Stimulated activated CD8-positive, alpha-beta memory T cell treated with anti-CD3 and anti-CD28 coated beads, Interleukin-2, amount 100 ng/mL, for 1 hour (primary cell): ENCODE data around the gene C6orf58.
"Not testable (repeated sequence)": the region's sequence is repeated elsewhere in the genome, so short reads cannot be mapped to it uniquely, and the experiment has no call there.

Source experiments
- DNase-seq, 2 donors: peaks; one replicate each; pipeline ENCODE4 v3.0.0-alpha.2; 2020; ENCODE audit warnings: low read depth in 2 of 2

C6orf58 gene

DNA sequence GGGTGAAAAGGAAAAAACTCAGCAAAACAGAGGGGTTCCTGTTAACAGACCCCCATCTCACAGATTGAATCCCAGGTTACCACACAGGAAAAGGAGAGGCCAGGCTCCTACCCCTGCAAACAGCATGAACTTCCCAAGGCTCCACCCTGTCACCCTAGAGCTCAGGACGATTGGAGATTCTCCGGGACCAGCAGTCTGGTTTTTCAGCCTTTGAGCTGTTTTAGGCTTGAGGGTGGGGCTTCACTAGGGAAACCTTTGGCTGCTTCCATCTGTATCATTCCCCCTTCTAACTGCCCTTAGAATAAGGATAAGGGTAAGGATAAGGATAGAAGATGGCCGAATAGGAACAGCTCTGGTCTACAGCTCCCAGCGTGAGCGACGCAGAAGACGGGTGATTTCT is 16.0 kb downstream of the C6orf58 start:
- DNase-seq: no peak

DNA sequence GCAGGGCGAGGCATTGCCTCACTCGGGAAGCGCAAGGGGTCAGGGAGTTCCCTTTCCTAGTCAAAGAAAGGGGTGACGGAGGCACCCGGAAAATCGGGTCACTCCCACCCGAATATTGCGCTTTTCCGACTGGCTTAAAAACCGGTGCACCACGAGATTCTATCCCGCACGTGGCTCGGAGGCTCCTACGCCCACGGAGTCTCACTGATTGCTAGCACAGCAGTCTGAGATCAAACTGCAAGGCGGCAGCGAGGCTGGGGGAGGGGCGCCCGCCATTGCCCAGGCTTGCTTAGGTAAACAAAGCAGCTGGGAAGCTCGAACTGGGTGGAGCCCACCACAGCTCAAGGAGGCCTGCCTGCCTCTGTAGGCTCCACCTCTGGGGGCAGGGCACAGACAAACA is 16.5 kb downstream of the C6orf58 start:
- not testable (repeated sequence) for DNase-seq

DNA sequence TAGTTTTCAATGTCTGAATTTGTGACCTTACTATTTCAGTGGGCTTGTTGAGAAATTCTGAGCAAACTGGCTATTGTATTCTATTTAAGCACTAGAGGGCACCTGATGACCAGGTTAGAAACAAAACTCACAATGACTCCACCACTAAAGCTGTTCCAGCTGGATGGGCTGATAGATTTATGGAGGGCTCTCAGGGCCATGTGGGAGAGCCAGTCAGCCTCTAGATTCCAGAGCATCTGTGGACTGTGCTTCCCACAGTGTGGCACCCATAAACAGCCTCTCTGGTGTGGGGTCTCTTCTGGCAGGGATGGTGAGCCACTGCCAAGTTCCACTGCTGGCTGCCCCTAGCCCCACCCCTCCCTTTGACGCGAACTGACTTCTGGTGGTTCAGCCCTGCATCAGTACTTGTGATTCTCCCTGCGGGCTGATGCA is 29.2 kb downstream of the C6orf58 start:
- DNase-seq: no peak

DNA sequence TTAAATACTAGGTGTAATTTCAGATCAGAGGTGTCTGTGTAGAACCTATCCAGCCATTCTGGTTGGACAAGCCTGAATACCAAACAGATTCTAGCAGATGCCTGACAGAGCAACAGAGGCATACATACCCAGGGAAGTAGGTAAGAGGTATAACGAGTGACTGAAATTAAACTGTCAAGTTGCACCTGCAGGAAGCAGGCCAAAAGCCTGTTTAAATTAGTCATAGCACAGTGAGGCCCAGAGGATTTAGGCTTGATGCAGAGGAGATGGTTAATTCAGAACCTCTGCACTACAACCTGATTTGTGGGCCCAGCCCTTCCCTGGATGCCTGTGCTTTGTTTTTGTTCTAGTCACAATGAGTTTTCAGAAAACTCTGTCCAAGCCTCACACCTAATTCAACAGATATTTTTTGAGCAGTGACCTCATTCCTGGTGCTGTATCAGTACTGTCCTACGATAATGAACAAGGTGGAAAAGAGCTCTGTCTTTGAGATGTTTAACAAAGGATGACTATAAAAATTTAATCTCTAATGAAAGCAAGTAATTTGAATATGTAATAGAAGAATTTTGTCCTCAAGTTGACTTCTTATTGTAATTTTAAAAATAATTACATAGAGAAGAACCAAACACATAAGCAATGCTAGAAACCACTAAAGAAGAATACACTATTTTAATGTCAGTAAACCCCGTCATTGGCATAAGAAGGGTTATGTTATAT is 31.7 kb downstream of the C6orf58 start:
- DNase-seq: no peak

DNA sequence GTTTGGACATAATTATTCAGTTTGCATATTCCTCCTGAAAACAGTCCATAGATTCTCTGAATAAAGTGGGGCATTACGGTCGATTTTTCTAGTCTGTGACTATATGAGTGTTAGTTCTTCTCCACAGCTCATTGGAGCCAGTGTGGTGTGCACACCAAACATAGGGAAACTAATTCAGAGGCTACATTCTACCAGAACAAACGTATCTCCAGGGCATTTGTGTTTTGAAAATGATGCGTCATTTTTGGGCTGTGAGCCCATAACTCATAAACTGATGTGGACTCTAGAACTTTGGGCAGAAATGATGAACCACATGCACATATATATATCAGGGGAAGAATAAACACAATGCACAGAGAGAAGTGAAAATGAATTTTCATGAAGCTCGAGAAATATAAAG is 41.8 kb downstream of the C6orf58 start:
- DNase-seq: no peak

DNA sequence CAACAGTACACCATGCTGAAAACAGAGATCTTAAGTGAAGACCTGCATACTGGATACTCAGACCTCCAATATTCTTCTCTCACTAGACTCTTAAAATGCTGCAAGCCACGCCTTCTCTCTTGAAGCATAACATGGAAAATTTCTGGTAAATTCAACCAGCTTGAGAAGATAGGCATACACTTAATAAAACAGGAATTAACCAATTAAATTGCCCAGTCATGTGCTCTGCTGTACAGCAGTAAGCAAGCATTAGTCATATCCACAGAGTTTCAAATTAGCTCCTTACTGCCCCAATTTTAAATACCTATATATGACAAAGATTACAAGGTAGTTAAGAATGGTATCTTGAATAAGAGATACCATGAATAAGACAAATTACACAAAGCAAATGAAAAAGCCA is 53.8 kb downstream of the C6orf58 start:
- no peak for DNase-seq

DNA sequence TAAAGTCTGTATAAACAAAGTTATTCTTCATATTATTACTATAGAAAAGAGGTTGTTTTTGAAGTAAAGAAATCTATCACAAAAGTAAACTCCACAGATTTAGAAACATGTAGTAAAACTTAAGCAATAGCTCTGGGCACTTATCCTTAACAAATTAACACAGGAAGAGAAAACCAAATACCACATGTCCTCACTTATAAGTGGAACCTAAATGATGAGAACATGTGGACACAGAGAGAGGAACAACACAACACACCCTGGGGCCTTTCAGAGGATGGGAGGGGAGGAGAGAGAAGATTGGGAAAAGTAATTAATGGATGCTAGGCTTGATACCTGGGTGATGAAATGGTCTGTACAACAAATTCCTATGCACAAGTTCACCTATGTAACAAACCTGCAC is 57.2 kb downstream of the C6orf58 start:
- DNase-seq: no peak

DNA sequence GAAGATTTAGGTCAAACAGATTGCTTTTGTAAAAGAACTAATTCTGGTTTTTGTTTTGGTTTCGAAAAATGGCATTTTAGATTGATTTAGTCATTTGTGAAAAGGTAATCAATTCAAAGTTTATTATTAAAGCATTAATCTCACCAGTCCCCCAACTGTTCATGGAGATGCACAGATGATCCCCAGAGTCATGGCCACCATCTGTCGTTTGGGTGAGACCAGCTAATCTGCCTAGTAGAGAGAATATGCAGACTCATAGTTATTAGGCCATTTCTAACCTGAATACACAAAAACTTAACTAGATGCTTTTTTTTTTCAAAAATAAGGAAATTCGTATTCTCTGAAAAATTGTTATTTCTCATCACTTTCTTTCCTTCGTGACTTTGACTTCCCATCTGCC is 58.1 kb downstream of the C6orf58 start:
- DNase-seq: no peak

DNA sequence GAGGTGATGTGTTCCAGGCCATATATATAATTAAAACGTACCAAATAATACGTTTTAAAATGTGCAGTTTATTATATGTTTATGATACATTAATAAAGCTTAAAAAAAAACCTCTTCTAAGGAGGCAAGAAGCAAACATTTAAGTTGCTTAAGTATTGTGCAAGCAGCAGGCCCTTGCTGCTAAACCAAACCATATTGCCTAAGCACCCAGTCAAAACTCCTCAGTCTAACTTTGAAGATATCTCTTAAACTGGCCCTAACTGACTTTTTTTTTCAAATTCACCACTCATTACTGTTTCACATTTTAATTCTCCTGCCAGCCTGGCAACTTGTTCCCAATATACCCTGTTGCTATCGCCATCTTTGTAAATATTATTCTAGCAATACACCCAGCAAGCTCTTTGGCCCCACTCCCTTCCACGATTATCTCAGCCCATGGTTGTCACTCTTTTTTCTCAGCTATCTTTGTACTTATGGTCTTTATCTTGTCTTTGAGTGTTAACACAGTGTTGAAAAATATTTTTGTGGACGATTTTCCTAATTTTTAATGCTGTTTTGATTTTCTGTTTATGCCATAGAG is 60.9 kb downstream of the C6orf58 start:
- no peak for DNase-seq
